Erythroblast (primary cell): ENCODE results near the gene IL18RAP.

Source experiments
- GATA1 ChIP-seq: IDR thresholded peaks from 2 replicates; pipeline ENCODE4 v1.6.1; 2011; ENCODE audit warnings: low read depth, mild to moderate bottlenecking, control low read depth, low read length, moderate library complexity
- POLR2A ChIP-seq: IDR thresholded peaks from 2 replicates; pipeline ENCODE4 v1.6.1; 2011; ENCODE audit warnings: mild to moderate bottlenecking, low read length

DNA sequence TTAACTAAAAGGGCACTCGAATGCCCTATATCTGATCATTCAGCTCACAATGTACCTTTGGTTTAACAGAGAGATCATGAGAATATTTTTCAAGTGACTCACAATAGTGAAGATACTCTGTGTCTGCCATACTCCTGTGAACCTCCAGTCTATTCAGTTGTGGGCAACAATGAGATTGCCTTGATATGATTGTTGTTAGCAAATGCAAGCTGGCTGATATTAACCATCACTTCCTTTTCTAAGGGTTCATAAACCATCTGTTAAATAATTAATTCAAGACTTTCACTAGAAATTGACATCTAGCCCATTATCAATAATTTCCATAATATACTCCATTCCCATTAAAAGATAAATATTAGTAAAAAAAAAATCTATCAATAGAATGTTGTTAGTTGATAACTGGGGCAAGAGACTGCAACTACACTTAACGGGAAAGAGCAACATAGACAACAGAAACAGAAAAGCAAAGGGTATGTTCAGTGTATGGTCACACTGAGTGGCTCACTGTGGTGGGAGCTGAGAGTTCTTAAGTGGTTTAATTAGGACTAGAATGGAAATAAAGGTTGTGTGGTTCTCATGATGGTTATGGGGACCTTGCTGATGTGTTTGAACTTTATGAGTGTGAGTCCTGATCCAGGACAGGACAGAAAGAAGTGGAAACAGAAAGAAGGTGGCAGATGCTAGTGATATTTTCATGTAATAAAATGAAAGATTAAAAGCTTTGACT, 11.9 kb downstream of the IL18RAP start:
- TF ChIP-seq POLR2A, result no peak
- TF ChIP-seq GATA1, result no peak
